Body of pancreas (tissue), 4 donors: ENCODE measurements around the gene RPP30. TPM values are rescaled to one million over a fixed set of nuclear protein-coding genes. Genes with fewer than 3 reads are reported as not detected.
"Not testable (repeated sequence)": the region's sequence is repeated elsewhere in the genome, so short reads cannot be mapped to it uniquely, and the experiment has no call there.

Experiments used
- ATAC-seq: fragments of 150-250 bp; one replicate; pipeline ENCODE4 v1.9.1; 2016
- DNase-seq, 4 donors: peaks; one replicate each; pipeline ENCODE4 v3.0.0-alpha.2; 2019
- H3K27ac ChIP-seq, 4 donors: fragments of 200-600 bp; sonication (generic); 1 replicate in 3 of 4; 2 replicates in 1 of 4; pipeline versions ENCODE4 v1.5.1 to v1.6.1; 2016 to 2019; ENCODE audit warnings: mild to moderate bottlenecking in 1 of 4, mixed read lengths in 1 of 4, moderate library complexity in 1 of 4
- H3K27me3 ChIP-seq, 2 donors: fragments of 200-600 bp; sonication (generic); one replicate each; pipeline ENCODE4 v1.6.0; 2016; ENCODE audit warnings: mild to moderate bottlenecking in 1 of 2
- H3K36me3 ChIP-seq, 2 donors: fragments of 200-600 bp; sonication (generic); replicated peaks in 1 of 2; 2 replicates each; pipeline ENCODE4 v1.5.1; 2016; ENCODE audit warnings: low read depth in 2 of 2; ENCODE audit not compliant: insufficient read depth in 1 of 2
- H3K4me1 ChIP-seq: fragments of 200-600 bp; sonication (generic); one replicate; pipeline ENCODE4 v1.6.0; 2016
- H3K4me3 ChIP-seq, 2 donors: fragments of 200-600 bp; sonication (generic); 1 replicate in 1 of 2; 2 replicates in 1 of 2; pipeline ENCODE4 v1.5.1; 2016 to 2019
- H3K9me3 ChIP-seq, 3 donors: fragments of 200-600 bp; sonication (generic); 1 replicate in 2 of 3; 2 replicates in 1 of 3; pipeline ENCODE4 v1.5.1; 2016
- POLR2A ChIP-seq, 3 donors: fragments of 450-650 bp; IDR thresholded peaks; one replicate each; pipeline ENCODE4 v1.6.1; 2016; ENCODE audit warnings: antibody characterized with exemption in 3 of 3, mild to moderate bottlenecking in 2 of 3
- WGBS, 2 donors: methylation state at CpG; one replicate each; pipeline ENCODE4 v1.1.5; 2017; 5-methylcytosine and 5-hydroxymethylcytosine counted together
- intact Hi-C: fragments of 100-400 bp; cut with DNase I; formaldehyde crosslinking; loops from one replicate; pipeline ENCODE4 v1.15.1; 2023
- total RNA-seq, 2 donors: library from RNA; depleted of rRNA; stranded (reverse); fragments of >200 nt; gene quantifications; one replicate each; pipeline ENCODE4 v1.1.0, GENCODE V29; 2016
- TF ChIP-seq, protein P1 (sequence below), 7 experiments: fragments of 450-650 bp in 4 of 7; fragments of 200-600 bp in 3 of 7; sonication (generic) in 3 of 7; IDR thresholded peaks; one replicate each; pipeline ENCODE4 v1.5.1; 2016 to 2019; ENCODE audit warnings: antibody characterized with exemption in 7 of 7

RPP30 gene
- total RNA-seq, 2 donors from 2014 or later: 13.5 to 22.8 TPM

DNA sequence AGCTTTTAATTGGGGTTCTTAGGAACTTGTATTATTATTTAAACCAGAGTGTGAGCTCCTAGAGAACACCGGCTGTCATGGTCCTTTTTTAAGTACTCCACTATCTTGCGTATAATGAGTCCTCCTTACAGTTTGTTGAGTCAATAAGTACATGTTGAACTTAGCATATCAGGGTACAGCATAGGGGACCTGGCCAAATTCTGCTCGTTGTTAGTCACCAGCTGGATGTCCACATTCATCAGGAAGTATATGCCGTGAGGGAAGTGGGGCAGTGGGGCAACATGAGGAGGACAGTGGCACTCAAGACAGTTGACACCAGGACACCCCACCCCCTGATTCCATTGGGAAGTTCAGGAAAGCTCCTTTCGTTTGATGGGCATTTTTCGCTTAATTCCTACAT, 16.6 kb downstream of the RPP30 start:
- intact Hi-C loops: no loop called here
- DNase-seq: no peak
- ATAC-seq: no peak
- Histone ChIP-seq H3K27ac (no peak overlapping the region), H3K4me1 (no peaks in the 10 kb centered on the region), H3K9me3 (no peaks in the 10 kb centered on the region), H3K36me3 (peaks cover 0 to 15% of the 10 kb centered on the region in 2 donors), H3K4me3 (no peak overlapping the region), H3K27me3 (no peaks in the 10 kb centered on the region)
- 82 to 87% methylated on average over 6 of the region's 6 CpGs for WGBS, 2 donors
- TF ChIP-seq, protein P1, sequence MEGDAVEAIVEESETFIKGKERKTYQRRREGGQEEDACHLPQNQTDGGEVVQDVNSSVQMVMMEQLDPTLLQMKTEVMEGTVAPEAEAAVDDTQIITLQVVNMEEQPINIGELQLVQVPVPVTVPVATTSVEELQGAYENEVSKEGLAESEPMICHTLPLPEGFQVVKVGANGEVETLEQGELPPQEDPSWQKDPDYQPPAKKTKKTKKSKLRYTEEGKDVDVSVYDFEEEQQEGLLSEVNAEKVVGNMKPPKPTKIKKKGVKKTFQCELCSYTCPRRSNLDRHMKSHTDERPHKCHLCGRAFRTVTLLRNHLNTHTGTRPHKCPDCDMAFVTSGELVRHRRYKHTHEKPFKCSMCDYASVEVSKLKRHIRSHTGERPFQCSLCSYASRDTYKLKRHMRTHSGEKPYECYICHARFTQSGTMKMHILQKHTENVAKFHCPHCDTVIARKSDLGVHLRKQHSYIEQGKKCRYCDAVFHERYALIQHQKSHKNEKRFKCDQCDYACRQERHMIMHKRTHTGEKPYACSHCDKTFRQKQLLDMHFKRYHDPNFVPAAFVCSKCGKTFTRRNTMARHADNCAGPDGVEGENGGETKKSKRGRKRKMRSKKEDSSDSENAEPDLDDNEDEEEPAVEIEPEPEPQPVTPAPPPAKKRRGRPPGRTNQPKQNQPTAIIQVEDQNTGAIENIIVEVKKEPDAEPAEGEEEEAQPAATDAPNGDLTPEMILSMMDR (IDR thresholded peaks at IDR 0.05): no peak
- no peak for TF ChIP-seq POLR2A (IDR thresholded peaks at IDR 0.05)

DNA sequence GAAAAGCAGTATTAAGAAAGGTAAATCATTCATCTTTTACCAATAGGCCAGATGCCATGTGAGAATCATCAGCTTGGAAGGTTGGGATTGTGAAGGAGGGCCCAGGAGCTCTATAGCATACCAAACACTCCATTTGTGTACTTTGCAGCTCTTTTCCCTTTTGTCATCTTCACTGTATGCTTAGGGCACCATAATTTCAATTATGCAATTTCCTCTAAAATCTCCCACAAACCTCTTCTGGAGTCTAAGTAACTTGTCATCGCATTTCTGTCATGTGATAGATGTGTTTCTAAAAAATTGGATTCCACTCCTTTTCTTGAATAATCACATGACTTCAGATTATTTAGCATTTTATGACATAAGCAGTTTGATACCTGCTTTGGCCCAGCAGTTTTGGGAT, 17.9 kb downstream of the RPP30 start:
- no peak overlapping the region for H3K4me3 ChIP-seq
- WGBS, 2 donors: 92% methylated on average over 1 of the region's 1 CpG
- no peaks in the 10 kb centered on the region for H3K4me1 ChIP-seq
- H3K27me3 ChIP-seq: no peaks in the 10 kb centered on the region
- H3K27ac ChIP-seq: no peak overlapping the region
- ATAC-seq: no peak
- H3K9me3 ChIP-seq: no peaks in the 10 kb centered on the region
- intact Hi-C loops: no loop called here
- peaks cover 0 to 15% of the 10 kb centered on the region in 2 donors for H3K36me3 ChIP-seq
- DNase-seq: no peak
- TF ChIP-seq, protein P1 (IDR thresholded peaks at IDR 0.05): no peak
- no peak for TF ChIP-seq POLR2A (IDR thresholded peaks at IDR 0.05)

- H3K9me3 ChIP-seq: no peaks in the 10 kb centered on the region
- no peak overlapping the region for H3K4me3 ChIP-seq
- no peak overlapping the region for H3K27ac ChIP-seq
- 83 to 96% methylated on average over 2 of the region's 2 CpGs for WGBS, 2 donors
- intact Hi-C loops: no loop called here
- no peaks in the 10 kb centered on the region for H3K4me1 ChIP-seq
- H3K36me3 ChIP-seq: peaks cover 0 to 15% of the 10 kb centered on the region in 2 donors
- TF ChIP-seq, protein P1 (IDR thresholded peaks at IDR 0.05): no peak
- no peak for TF ChIP-seq POLR2A (IDR thresholded peaks at IDR 0.05)
- no peak for ATAC-seq
- H3K27me3 ChIP-seq: no peaks in the 10 kb centered on the region
- DNase-seq: no peak
Observed at GRCh38 chr10:90890347-90890746, 18.6 kb downstream of the RPP30 start.

- no peak for TF ChIP-seq POLR2A (IDR thresholded peaks at IDR 0.05)
- TF ChIP-seq, protein P1 (IDR thresholded peaks at IDR 0.05): no peak
- no peaks in the 10 kb centered on the region for H3K9me3 ChIP-seq
- H3K27me3 ChIP-seq: no peaks in the 10 kb centered on the region
- whole genome bisulfite sequencing, 2 donors: 94% methylated on average over 3 of the region's 3 CpGs
- no peaks in the 10 kb centered on the region for H3K4me1 ChIP-seq
- H3K4me3 ChIP-seq: no peak overlapping the region
- intact Hi-C loops: no loop called here
- no peak overlapping the region for H3K27ac ChIP-seq
- DNase-seq: no peak
- H3K36me3 ChIP-seq: peaks cover 0 to 6% of the 10 kb centered on the region in 2 donors
- no peak for ATAC-seq
Observed at GRCh38 chr10:90893190-90893589, 21.4 kb downstream of the RPP30 start.

DNA sequence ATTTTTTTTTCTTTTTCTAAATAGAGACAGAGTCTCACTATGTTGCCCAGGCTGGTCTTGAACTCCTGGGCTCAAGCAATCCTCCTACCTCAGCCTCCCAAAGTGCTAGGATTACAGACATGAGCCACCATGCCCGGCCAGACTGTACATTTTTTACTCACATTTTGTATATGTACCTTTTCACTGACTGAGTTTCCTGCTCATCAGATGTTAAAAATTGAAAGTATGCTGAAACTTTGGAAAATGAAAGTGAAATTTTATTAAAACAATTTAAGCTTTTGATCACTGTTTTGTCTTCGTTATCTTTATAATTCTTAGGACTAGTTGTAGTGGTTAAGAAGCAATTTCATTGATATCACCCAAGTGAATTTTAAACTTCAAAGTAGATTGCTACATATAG, 25.1 kb downstream of the RPP30 start:
- H3K4me1 ChIP-seq, H3K4me3 ChIP-seq, DNase-seq, H3K27ac ChIP-seq, H3K9me3 ChIP-seq, H3K27me3 ChIP-seq, ATAC-seq, H3K36me3 ChIP-seq, intact Hi-C loops: not testable (repeated sequence)
- WGBS, 2 donors: 77 to 91% methylated on average over 2 of the region's 2 CpGs
